AG10803 (cell line): Measurements from ENCODE around the gene NAA38.

Experiments used
- DNase-seq: peaks from one replicate; pipeline ENCODE4 v3.0.0; 2010; ENCODE audit warnings: low read depth
- H3K4me3 ChIP-seq: 2 replicates; pipeline ENCODE4 v1.5.1; 2011; ENCODE audit warnings: mild to moderate bottlenecking, low read length, control low read depth
- CTCF ChIP-seq: conservative IDR thresholded peaks from 2 replicates; pipeline ENCODE4 v1.5.1; 2011; ENCODE audit warnings: mild to moderate bottlenecking, low read length, control low read depth, inconsistent platforms

The NAA38 gene

GRCh38 chr17:7862692-7863437 is 5.5 kb upstream of the NAA38 start:
- peak; percentile 48 for DNase-seq
- no peak overlapping the region for H3K4me3 ChIP-seq
- TF ChIP-seq CTCF: peak; percentile 75

- no peak for DNase-seq
- no peak for TF ChIP-seq CTCF
- peak overlapping the region; percentile 91 for H3K4me3 ChIP-seq
Measured at GRCh38 chr17:7859028-7859427, 1.7 kb upstream of the NAA38 start.

GRCh38 chr17:7858522-7858810 is 1.1 kb upstream of the NAA38 start:
- DNase-seq: peak; percentile 58

GRCh38 chr17:7857713-7858521 is 558 bp upstream of the NAA38 start, which contains the start of gene CYB5D1:
Gene CYB5D1, plus strand, starts transcription at chr17:7858003. Its CDS starts 132 bp downstream, at chr17:7858135.
- peak within 1 kb of the TSS; percentile 91 for H3K4me3 ChIP-seq
- peak; percentile 93 for DNase-seq
- TF ChIP-seq CTCF: no peak

More at GRCh38 chr17:7858522-7858810, 1.1 kb upstream of the NAA38 start:
- H3K4me3 ChIP-seq: peak overlapping the region; percentile 91
- peak; percentile 56 for TF ChIP-seq CTCF

- peak; percentile 20 for DNase-seq
- TF ChIP-seq CTCF: no peak
Measured at GRCh38 chr17:7856011-7856810, 1.1 kb downstream of the NAA38 start.

GRCh38 chr17:7855660-7856010 is 1.7 kb downstream of the NAA38 start:
- DNase-seq: no peak

More at GRCh38 chr17:7856011-7856810, 1.1 kb downstream of the NAA38 start:
- peak overlapping the region; percentile 91 for H3K4me3 ChIP-seq

More at GRCh38 chr17:7855660-7856010, 1.7 kb downstream of the NAA38 start:
- TF ChIP-seq CTCF: no peak
- H3K4me3 ChIP-seq: peak overlapping the region; percentile 91
